Panc1 (cell line): ENCODE data around the gene CDH13.

Experiments
- POLR2AphosphoS5 ChIP-seq: IDR thresholded peaks from 2 replicates; pipeline ENCODE4 v1.6.1; 2012; ENCODE audit warnings: mild to moderate bottlenecking, low read depth, low read length, moderate library complexity
- TCF7L2 ChIP-seq: IDR thresholded peaks from 2 replicates; pipeline ENCODE4 v1.6.1; 2011; ENCODE audit warnings: mild to moderate bottlenecking, low read depth, low read length, inconsistent platforms
- TF ChIP-seq, protein P1 (sequence below): fragments of 450-650 bp; IDR thresholded peaks from 2 replicates; pipeline ENCODE4 v1.5.1; 2017; ENCODE audit warnings: mild to moderate bottlenecking
- TF ChIP-seq, protein P2 (sequence below), 2 experiments: IDR thresholded peaks; 2 replicates each; pipeline ENCODE4 v1.6.1; 2011 to 2012; ENCODE audit warnings: low read depth in 2 of 2, control low read depth in 1 of 2, low read length in 1 of 2, mild to moderate bottlenecking in 1 of 2, moderate library complexity in 1 of 2; ENCODE audit not compliant: insufficient read depth in 1 of 2

DNA sequence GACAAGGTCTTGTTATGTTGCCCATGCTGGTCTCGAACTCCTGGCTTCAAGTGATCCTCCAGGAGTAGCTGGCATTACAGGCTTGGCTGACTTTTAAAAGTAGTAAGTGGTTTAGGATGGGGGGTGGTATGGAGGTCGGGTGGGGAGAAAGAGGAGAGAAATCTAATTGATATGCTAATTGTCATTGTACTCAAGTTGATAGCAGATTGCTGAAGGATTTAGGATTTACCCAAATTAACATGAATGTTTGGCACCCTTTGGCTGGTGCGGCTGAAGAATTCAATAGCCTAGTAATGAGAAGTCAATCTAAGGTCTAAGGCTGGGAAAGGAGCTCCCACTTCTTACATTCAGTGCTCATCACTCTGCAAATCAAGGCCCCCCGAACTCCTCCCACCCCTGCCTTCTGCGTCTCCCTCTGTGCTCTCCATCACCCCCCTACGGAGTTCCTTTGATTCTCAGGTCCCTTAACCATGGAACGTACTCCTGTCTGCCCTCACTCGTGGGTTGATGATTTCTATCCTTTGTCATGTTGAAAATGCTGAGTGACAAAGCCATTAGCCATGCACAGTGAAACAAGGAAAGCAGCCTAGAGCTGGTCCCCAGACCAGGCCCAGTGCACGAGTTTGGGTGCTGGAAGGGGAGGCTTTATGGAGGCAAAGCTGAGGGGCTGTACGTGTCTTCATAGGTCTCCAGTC lies 17.3 kb downstream of the CDH13 start:
- TF ChIP-seq, protein P1, sequence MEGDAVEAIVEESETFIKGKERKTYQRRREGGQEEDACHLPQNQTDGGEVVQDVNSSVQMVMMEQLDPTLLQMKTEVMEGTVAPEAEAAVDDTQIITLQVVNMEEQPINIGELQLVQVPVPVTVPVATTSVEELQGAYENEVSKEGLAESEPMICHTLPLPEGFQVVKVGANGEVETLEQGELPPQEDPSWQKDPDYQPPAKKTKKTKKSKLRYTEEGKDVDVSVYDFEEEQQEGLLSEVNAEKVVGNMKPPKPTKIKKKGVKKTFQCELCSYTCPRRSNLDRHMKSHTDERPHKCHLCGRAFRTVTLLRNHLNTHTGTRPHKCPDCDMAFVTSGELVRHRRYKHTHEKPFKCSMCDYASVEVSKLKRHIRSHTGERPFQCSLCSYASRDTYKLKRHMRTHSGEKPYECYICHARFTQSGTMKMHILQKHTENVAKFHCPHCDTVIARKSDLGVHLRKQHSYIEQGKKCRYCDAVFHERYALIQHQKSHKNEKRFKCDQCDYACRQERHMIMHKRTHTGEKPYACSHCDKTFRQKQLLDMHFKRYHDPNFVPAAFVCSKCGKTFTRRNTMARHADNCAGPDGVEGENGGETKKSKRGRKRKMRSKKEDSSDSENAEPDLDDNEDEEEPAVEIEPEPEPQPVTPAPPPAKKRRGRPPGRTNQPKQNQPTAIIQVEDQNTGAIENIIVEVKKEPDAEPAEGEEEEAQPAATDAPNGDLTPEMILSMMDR: no peak
- TF ChIP-seq, protein P2, sequence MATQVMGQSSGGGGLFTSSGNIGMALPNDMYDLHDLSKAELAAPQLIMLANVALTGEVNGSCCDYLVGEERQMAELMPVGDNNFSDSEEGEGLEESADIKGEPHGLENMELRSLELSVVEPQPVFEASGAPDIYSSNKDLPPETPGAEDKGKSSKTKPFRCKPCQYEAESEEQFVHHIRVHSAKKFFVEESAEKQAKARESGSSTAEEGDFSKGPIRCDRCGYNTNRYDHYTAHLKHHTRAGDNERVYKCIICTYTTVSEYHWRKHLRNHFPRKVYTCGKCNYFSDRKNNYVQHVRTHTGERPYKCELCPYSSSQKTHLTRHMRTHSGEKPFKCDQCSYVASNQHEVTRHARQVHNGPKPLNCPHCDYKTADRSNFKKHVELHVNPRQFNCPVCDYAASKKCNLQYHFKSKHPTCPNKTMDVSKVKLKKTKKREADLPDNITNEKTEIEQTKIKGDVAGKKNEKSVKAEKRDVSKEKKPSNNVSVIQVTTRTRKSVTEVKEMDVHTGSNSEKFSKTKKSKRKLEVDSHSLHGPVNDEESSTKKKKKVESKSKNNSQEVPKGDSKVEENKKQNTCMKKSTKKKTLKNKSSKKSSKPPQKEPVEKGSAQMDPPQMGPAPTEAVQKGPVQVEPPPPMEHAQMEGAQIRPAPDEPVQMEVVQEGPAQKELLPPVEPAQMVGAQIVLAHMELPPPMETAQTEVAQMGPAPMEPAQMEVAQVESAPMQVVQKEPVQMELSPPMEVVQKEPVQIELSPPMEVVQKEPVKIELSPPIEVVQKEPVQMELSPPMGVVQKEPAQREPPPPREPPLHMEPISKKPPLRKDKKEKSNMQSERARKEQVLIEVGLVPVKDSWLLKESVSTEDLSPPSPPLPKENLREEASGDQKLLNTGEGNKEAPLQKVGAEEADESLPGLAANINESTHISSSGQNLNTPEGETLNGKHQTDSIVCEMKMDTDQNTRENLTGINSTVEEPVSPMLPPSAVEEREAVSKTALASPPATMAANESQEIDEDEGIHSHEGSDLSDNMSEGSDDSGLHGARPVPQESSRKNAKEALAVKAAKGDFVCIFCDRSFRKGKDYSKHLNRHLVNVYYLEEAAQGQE (IDR thresholded peaks at IDR 0.05; ENCODE audit: insufficient read depth in 1 of 2, low read depth in 2 of 2, low read length in 1 of 2): no peak
- TF ChIP-seq POLR2AphosphoS5 (no peak), TCF7L2 (no peak)
